NCI-H1436 treated with DMSO at 0.1 percent for 48 hours (cell line): Measurements from ENCODE around the gene ERBB4.

Experiments
- DNase-seq: peaks from one replicate; lab custom pipeline; 2025; lab: John Stamatoyannopoulos, UW

The ERBB4 gene

DNA sequence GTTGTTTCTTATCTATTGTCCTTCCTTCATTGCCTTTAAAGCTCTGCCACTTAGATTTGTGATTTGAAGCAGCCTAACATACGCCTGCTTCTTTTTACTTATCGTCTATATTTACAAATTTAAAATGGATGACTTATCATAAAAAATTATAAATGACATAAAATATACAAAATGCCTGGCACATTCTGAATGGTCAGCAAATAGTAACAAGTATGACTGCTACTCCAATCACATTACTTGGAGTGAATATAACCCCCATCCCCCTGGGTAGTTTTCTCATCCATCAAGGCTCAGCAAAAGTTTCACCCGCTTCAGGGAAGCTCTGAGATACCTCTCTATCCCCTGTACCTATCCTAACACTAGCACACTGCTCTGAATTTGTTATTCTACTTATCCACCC lies 708.9 kb downstream of the ERBB4 start:
- no peak for DNase-seq

- DNase-seq, result no peak
Measured at GRCh38 chr2:211823886-211824479, 714.6 kb downstream of the ERBB4 start.

DNA sequence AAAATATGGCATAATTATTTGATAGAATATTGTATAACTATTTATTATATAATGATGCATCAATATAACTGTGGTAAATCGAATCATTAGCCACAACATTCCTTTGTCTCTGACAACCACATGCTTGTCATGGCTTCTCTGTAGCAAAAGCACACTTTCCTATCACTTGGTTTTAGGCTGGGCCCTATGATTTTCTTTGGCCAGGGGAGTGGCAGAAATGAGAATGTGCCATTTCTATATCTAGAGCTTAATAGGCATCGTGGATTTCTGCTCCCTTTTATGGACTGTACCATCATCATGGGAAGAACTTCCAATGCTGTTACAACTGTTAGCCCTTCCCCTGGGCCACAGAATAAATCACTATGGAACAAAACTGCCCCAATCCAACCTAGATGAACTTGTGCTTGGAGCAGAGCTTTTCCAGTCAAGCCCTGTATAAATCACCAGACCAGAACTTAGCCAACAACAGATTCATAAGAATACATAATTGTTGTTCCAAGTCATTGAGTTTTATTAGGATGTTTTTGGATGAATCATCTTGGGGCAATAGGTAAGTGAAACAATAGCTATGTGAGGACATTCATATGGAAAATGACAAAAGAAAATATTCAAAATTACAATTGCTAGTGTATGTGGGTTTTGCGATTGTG lies 715.8 kb downstream of the ERBB4 start:
- no peak for DNase-seq

DNA sequence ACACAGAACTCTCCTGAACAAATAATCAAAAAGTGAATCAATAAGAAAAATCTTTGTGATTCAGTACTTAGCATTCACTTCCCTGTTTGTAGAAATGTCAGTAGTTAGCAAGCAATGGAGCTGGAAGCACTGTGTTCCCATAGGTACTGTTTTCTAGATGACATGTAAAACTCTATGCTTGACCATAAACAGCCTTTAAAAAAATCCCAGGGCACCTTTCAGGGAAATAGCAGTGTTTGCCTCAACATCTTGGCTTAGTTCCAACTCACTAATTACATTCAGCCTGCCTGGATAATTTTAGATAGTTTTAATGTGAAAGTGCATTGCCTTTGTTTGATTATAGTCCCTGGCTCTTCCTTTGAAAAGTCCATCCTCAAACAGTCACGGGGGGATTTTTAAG lies 721.8 kb downstream of the ERBB4 start:
- peak; percentile 58 for DNase-seq

- no peak for DNase-seq
Measured at GRCh38 chr2:211812587-211812986, 726.0 kb downstream of the ERBB4 start.

- DNase-seq, result peak; percentile 36
Measured at GRCh38 chr2:211802666-211803065, 735.9 kb downstream of the ERBB4 start.

GRCh38 chr2:211800001-211800400 lies 738.6 kb downstream of the ERBB4 start:
- no peak for DNase-seq

- no peak for DNase-seq
Measured at GRCh38 chr2:211798868-211799267, 739.7 kb downstream of the ERBB4 start.

DNA sequence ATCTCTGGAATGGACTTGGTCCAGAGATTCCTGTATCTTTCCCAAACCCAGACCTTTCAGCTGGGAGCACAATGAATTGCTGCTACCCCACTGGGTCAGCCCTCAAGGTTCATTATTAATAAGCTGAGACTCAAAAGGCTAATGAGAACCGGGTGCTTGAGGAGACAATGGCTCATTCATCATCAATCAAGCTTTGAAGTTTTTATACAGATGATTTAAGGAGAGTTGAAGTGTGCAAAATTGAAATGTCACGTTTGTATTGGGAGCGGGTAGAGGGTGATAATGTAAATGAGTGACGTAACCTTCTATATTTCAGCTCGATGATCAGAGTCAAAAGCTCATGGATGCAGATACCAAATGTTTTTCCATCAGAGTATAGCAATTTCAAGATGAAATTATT lies 744.9 kb downstream of the ERBB4 start:
- DNase-seq, result no peak

GRCh38 chr2:211789982-211790381 lies 748.6 kb downstream of the ERBB4 start:
- DNase-seq, result no peak

DNA sequence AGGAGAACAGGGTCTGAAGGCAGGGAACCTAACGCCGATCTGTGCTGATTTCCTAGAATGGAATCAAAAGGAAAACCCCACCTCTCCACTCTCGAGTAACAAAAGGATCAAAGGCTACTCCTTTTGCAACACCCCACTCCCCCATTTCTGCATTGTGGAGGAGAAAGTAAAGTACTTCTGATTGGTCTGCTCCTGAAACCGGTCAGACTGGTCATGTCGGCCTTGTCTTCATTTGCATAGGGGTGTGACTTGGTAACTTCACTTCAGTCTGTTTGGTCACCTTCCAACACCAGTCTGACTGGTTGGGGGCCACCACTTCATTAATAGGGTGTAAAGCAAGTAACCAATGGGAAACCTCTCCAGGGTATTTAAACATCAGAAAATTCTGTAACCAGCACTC lies 771.9 kb downstream of the ERBB4 start:
- no peak for DNase-seq

DNA sequence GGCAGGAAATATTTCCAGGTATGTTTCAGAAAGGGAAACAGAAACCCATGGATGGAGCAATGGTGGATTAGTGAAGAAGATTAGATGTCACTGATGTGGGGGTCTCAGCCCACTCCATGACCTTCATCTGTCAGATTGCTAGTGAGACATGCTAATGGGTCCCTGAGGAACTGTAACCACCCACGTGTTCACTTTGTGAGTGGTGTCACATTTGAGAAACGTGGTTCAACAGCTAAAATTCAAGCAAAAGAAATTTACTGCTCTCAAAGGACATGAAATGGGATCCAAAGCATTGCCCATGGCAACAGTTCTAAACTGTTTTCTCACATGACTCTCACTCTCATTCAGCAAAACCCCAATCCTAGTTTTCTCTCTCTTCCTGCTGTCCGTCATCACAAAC lies 776.1 kb downstream of the ERBB4 start:
- DNase-seq, result no peak

- no peak for DNase-seq
Measured at GRCh38 chr2:211760103-211760502, 778.5 kb downstream of the ERBB4 start.

GRCh38 chr2:211756266-211756665 lies 782.3 kb downstream of the ERBB4 start:
- no peak for DNase-seq

DNA sequence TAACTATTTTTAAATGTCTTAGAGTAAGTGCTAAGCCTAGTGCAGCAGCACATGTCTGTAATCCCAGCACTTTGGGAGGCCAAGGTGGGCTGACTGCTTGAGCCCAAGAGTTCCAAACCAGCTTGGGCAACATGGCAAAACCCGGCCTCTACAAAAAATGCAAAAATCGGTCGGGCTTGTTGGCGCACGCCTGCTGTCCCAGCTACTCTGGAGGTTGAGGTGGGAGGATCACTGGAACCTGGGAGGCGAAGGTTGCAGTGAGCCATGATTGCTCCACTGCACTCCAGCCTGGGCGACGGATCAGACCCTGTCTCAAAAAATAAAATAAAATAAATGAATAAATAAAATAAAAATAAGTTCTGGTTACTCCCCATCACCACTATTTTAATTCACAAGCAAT lies 783.4 kb downstream of the ERBB4 start:
- no peak for DNase-seq

GRCh38 chr2:211751848-211752247 lies 786.8 kb downstream of the ERBB4 start:
- DNase-seq, result no peak

DNA sequence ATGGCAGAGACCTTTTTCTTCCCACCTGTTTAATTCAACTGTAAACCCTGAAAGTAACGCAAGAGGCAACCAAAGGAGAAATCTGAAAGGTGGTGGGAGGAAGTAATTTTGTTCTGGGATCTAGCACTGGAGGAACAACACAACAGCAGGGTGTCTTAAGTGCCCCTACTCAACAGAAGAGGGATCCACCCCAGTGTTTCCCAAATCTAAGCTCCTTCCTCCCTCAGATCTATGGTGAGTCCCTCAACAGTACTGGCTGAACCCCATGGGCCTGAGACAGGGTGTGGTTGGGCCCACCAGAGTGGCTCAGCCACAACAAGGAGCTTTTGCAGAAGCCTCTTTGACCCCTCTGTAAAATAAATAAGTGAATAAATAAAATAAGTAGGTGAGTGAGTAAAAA lies 790.3 kb downstream of the ERBB4 start:
- DNase-seq, result no peak

DNA sequence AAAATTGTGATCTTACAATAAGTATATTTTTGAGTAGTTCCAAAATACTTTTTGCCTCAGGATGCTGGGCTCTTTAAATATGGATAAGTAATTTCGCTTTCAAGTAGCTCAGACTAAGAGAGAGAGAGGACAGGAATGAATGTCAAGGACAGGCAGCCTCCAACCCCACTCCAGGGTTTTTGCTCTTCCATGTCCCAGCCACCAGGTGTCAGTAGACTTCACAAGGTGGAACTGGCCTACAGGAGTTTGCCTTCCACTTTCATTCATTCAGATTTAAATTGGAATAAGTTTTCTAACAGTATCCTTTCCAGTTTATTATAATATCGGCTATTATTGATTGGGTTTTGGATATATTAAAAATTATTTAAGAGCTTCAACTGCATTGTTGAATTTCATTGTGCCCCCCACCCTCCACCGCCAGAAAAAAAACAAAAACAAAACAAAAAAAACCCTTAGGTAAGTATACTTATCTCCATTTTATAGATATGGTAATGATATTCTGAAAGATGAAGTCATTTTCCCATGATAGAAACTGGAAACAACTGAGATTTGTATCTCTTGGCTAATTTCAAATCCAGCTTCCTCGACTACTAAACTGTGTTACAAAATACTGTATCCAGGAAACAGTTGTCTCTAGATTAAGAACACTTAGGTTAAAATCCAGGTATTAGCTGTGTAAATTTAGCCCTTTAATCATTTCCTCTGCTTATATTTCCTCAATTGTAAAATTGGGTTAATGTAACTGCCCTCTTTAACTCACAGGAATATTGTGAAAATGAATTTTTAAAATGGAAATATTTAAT lies 793.1 kb downstream of the ERBB4 start:
- DNase-seq, result no peak

DNA sequence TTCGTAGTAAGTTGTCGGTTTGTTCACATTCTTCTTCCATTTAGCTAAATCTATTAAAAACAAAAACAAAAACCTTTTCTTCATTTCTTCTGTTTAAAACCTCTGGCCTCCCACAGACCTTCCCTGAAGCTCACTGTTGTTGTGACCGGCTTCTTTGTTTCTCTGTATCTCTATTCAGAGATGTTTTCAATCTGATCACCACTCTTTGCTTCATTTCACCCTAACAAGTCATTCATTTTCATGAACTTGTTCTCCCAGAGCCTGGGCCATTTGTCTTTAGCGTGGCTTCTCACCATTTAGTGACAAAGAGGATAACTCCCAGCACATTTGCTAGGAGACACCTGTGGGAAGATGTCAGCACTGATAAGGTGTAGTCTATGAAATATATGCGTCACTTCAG lies 794.2 kb downstream of the ERBB4 start:
- DNase-seq, result no peak

GRCh38 chr2:211741966-211742365 lies 796.6 kb downstream of the ERBB4 start:
- DNase-seq, result no peak

- DNase-seq, result no peak
Measured at GRCh38 chr2:211737282-211737681, 801.3 kb downstream of the ERBB4 start.

GRCh38 chr2:211730215-211730614 lies 808.4 kb downstream of the ERBB4 start:
- DNase-seq, result no peak

DNA sequence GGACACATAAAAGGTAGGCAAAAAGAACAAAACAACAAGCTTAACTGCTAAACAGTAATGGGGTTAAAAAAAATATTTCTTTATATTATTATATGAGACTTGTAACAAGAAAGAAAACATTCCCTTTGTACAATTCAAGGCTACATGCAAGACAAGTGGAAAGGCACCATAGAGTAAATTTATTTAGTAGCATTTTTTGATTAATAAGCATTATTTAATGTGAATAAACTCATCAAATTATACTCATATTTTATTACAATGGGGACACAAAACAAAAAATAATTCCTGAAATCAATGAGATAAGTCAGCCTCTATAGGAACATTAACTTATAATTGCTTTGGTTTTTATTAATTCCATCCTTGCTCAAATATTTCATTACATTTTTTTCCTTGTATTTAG lies 809.2 kb downstream of the ERBB4 start:
- DNase-seq, result no peak
